ENCODE data around the gene CRTC3. TPM values are rescaled to one million over a fixed set of nuclear protein-coding genes. Genes with fewer than 3 reads are reported as not detected.

CRTC3 gene
- total RNA-seq, 1 donor from 2014 or later = 39.7 TPM

GRCh38 chr15:90647326-90647725, 117.6 kb downstream of the CRTC3 start:
- H3K27ac Mint-ChIP-seq (ENCODE audit: unreplicated experiment) = no peak overlapping the region
- H3K4me3 Mint-ChIP-seq (ENCODE audit: unreplicated experiment) = no peak overlapping the region
- no peaks in the 10 kb centered on the region for H3K27me3 Mint-ChIP-seq (ENCODE audit: low read depth)
- H3K9me3 Mint-ChIP-seq (ENCODE audit: low read depth) = no peaks in the 10 kb centered on the region
- DNase-seq (ENCODE audit: low spot score) = no peak
- peaks cover 10% of the 10 kb centered on the region for H3K36me3 Mint-ChIP-seq (ENCODE audit: low read depth)
- H3K4me1 Mint-ChIP-seq (ENCODE audit: low read depth) = peaks cover 17% of the 10 kb centered on the region
- TF ChIP-seq, protein P1, sequence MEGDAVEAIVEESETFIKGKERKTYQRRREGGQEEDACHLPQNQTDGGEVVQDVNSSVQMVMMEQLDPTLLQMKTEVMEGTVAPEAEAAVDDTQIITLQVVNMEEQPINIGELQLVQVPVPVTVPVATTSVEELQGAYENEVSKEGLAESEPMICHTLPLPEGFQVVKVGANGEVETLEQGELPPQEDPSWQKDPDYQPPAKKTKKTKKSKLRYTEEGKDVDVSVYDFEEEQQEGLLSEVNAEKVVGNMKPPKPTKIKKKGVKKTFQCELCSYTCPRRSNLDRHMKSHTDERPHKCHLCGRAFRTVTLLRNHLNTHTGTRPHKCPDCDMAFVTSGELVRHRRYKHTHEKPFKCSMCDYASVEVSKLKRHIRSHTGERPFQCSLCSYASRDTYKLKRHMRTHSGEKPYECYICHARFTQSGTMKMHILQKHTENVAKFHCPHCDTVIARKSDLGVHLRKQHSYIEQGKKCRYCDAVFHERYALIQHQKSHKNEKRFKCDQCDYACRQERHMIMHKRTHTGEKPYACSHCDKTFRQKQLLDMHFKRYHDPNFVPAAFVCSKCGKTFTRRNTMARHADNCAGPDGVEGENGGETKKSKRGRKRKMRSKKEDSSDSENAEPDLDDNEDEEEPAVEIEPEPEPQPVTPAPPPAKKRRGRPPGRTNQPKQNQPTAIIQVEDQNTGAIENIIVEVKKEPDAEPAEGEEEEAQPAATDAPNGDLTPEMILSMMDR (IDR thresholded peaks at IDR 0.05) = no peak

DNA sequence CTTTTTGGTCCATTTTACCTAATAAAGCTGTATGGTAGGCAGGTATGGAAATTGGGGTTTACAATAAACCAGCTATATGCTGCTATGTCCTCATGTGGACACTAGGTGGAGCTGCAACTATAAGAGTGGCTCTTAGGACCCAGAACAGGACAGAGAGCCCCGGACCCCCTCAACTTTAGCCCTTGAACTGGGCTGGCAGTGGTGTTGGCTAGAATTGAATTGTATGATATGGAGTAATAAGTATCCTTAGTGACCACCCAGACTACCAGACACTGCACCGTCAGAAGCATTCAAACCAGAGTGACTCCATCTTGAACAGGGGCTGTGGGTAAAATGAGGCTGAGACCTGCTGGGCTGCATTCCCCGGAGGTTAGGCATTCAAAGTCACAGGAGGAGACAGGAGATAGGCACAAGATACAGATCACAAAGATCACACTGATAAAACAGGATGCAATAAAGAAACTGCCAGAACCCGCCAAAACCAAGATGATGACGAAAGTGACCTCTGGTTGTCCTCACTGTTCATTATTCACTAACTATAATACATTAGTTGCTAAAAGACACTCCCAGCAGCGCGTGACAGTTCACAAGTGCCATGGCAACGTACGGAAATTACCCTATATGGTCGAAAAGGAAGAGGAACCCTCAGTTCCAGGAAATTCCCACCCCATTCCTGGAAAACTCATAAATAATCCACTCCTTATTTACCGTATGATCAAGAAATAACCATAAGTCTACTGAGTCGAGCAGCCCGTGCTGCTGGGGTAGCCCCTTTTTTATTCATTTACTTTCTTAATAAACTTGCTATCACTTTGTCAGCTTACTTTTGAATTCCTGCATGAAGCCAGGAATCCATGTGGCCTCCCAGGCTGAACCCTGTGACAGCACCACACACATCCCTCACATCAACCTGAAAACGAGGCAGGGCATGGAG, 118.7 kb downstream of the CRTC3 start:
- DNase-seq (ENCODE audit: low spot score) = no peak

DNA sequence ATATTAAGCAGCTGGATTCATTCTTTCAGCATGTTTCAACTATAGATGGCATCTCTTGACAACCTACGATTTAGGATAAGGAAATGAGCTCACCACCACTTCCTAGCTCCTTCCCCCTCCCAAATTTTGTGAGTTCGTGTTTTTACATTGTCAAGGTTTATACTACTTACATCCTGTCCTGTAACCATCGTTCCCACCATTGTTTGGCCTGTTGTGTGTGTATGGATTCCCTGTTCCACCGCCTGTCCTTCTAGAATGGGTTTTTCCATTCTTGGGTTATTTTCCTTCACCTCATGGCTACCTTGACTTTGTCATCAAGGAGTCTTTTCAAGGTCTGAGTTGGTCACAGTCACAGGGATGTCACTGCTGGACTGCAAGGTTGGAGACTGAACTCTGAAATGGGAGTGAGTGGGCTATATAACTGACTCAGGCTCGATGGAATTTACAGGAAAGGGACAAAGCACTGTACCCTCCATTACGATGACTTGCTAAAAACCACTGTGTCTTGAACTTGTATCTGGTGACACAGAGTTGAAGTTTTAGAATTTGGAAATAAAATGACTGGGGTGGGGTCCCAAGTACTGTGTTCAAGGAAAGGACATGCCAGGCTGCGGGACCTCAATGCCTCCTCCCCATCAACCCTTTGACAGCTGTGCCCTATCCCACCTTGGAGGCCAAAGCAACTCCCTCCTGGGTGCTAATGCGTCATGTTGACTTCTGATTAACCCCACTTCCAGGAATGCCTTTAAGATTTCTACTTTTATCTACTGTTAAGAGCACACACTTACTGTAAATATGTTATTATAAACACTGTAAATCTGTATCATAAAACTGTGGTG, 120.6 kb downstream of the CRTC3 start:
- Mint-ChIP-seq H3K9me3 (ENCODE audit: low read depth) (no peaks in the 10 kb centered on the region), H3K27me3 (ENCODE audit: low read depth) (no peaks in the 10 kb centered on the region), H3K4me3 (ENCODE audit: unreplicated experiment) (no peak overlapping the region), H3K36me3 (ENCODE audit: low read depth) (no peaks in the 10 kb centered on the region), H3K4me1 (ENCODE audit: low read depth) (peaks cover 17% of the 10 kb centered on the region), H3K27ac (ENCODE audit: unreplicated experiment) (peak overlapping the region; percentile 81)
- no peak for DNase-seq (ENCODE audit: low spot score)
- TF ChIP-seq, protein P1 (IDR thresholded peaks at IDR 0.05) = peak; percentile 50

More for the DNA sequence above, 118.7 kb downstream of the CRTC3 start:
- Mint-ChIP-seq H3K4me1 (ENCODE audit: low read depth) (peaks cover 17% of the 10 kb centered on the region), H3K9me3 (ENCODE audit: low read depth) (no peaks in the 10 kb centered on the region), H3K36me3 (ENCODE audit: low read depth) (peaks cover under 1% of the 10 kb centered on the region), H3K27me3 (ENCODE audit: low read depth) (no peaks in the 10 kb centered on the region), H3K27ac (ENCODE audit: unreplicated experiment) (no peak overlapping the region), H3K4me3 (ENCODE audit: unreplicated experiment) (no peak overlapping the region)
- TF ChIP-seq, protein P1 (IDR thresholded peaks at IDR 0.05) = peak; percentile 99

DNA sequence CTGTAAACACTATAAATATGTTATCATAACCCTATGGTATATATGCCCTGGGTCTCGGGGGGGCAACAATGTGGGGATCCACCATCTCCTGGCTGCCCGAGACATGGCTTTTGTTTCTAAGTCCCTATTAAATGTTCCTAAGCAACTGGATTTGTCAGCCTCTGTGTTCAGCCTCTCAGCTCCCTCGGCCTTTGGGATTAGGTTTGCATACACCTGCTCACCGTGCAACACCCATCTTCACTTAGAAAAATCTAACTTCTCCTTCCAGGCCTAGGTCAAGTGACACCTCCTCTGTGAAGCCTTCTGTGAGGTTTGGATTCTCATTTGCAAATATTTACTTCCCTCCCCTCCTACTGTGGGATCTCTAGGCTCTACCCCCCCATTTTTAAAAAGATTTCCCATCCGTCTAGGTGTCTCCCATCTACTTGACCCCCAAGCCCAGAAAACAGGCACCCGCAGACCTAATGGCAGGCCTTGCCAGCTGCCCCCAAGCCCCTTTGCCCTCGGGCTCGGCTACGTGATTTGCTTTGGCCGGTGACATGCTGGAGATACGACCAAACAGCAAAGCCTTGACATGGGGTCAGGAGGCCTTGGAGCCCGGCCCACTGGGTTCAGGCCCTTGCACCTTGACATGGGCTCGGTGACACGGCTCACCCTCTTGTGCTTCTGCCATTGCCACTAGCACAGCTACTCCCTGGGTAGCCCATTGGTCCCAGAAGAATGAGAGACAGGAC, 121.4 kb downstream of the CRTC3 start:
- H3K9me3 Mint-ChIP-seq (ENCODE audit: low read depth) = no peaks in the 10 kb centered on the region
- H3K4me1 Mint-ChIP-seq (ENCODE audit: low read depth) = peaks cover 17% of the 10 kb centered on the region
- no peak overlapping the region for H3K4me3 Mint-ChIP-seq (ENCODE audit: unreplicated experiment)
- TF ChIP-seq, protein P1 (IDR thresholded peaks at IDR 0.05) = no peak
- no peak for DNase-seq (ENCODE audit: low spot score)
- no peaks in the 10 kb centered on the region for H3K36me3 Mint-ChIP-seq (ENCODE audit: low read depth)
- no peaks in the 10 kb centered on the region for H3K27me3 Mint-ChIP-seq (ENCODE audit: low read depth)
- no peak overlapping the region for H3K27ac Mint-ChIP-seq (ENCODE audit: unreplicated experiment)
